Measurements from ENCODE around the gene ALLC. TPM values are rescaled to one million over a fixed set of nuclear protein-coding genes. Genes with fewer than 3 reads are reported as not detected.

ALLC gene
- total RNA-seq, 1 donor from 2014 or later = not detected

- DNase-seq (ENCODE audit: low spot score) = no peak
- peaks cover 4% of the 10 kb centered on the region for H3K4me1 Mint-ChIP-seq (ENCODE audit: low read depth)
- intact Hi-C loops (cut with micrococcal nuclease) = no loop called here
- no peaks in the 10 kb centered on the region for H3K27me3 Mint-ChIP-seq (ENCODE audit: low read depth)
- no peaks in the 10 kb centered on the region for H3K36me3 Mint-ChIP-seq (ENCODE audit: low read depth)
- H3K27ac Mint-ChIP-seq = no peak overlapping the region
- H3K9me3 Mint-ChIP-seq = no peaks in the 10 kb centered on the region
- H3K4me3 Mint-ChIP-seq (ENCODE audit: low read depth) = no peak overlapping the region
Measured at GRCh38 chr2:3637692-3638455, 20.1 kb upstream of the ALLC start.

- Mint-ChIP-seq H3K9me3 (no peaks in the 10 kb centered on the region), H3K27me3 (ENCODE audit: low read depth) (no peaks in the 10 kb centered on the region), H3K4me3 (ENCODE audit: low read depth) (no peak overlapping the region), H3K4me1 (ENCODE audit: low read depth) (peaks cover 4% of the 10 kb centered on the region), H3K36me3 (ENCODE audit: low read depth) (no peaks in the 10 kb centered on the region), H3K27ac (no peak overlapping the region)
- intact Hi-C loops (cut with micrococcal nuclease) = no loop called here
- peak; percentile 4 for DNase-seq (ENCODE audit: low spot score)
Measured at GRCh38 chr2:3638456-3638810, 19.6 kb upstream of the ALLC start.

GRCh38 chr2:3639015-3639630, 18.9 kb upstream of the ALLC start:
- DNase-seq (ENCODE audit: low spot score) = peak; percentile 0
- no peaks in the 10 kb centered on the region for H3K27me3 Mint-ChIP-seq (ENCODE audit: low read depth)
- no peaks in the 10 kb centered on the region for H3K36me3 Mint-ChIP-seq (ENCODE audit: low read depth)
- H3K4me3 Mint-ChIP-seq (ENCODE audit: low read depth) = no peak overlapping the region
- no peak overlapping the region for H3K27ac Mint-ChIP-seq
- intact Hi-C loops (cut with micrococcal nuclease) = no loop called here
- H3K9me3 Mint-ChIP-seq = no peaks in the 10 kb centered on the region
- H3K4me1 Mint-ChIP-seq (ENCODE audit: low read depth) = peaks cover 4% of the 10 kb centered on the region

- H3K4me1 Mint-ChIP-seq (ENCODE audit: low read depth) = peaks cover 4% of the 10 kb centered on the region
- H3K9me3 Mint-ChIP-seq = no peaks in the 10 kb centered on the region
- H3K4me3 Mint-ChIP-seq (ENCODE audit: low read depth) = no peak overlapping the region
- intact Hi-C loops (cut with micrococcal nuclease) = no loop called here
- DNase-seq (ENCODE audit: low spot score) = no peak
- H3K27me3 Mint-ChIP-seq (ENCODE audit: low read depth) = no peaks in the 10 kb centered on the region
- H3K36me3 Mint-ChIP-seq (ENCODE audit: low read depth) = no peaks in the 10 kb centered on the region
- no peak overlapping the region for H3K27ac Mint-ChIP-seq
Measured at GRCh38 chr2:3639653-3640052, 18.3 kb upstream of the ALLC start.

GRCh38 chr2:3641181-3641580, 16.8 kb upstream of the ALLC start:
- peaks cover 4% of the 10 kb centered on the region for H3K4me1 Mint-ChIP-seq (ENCODE audit: low read depth)
- H3K27ac Mint-ChIP-seq = no peak overlapping the region
- H3K4me3 Mint-ChIP-seq (ENCODE audit: low read depth) = no peak overlapping the region
- no peaks in the 10 kb centered on the region for H3K27me3 Mint-ChIP-seq (ENCODE audit: low read depth)
- H3K36me3 Mint-ChIP-seq (ENCODE audit: low read depth) = no peaks in the 10 kb centered on the region
- intact Hi-C loops (cut with micrococcal nuclease) = no loop called here
- H3K9me3 Mint-ChIP-seq = no peaks in the 10 kb centered on the region
- no peak for DNase-seq (ENCODE audit: low spot score)

- Mint-ChIP-seq H3K27me3 (ENCODE audit: low read depth) (no peaks in the 10 kb centered on the region), H3K36me3 (ENCODE audit: low read depth) (no peaks in the 10 kb centered on the region)
- no peak for DNase-seq (ENCODE audit: low spot score)
Measured at GRCh38 chr2:3641841-3642421, 16.1 kb upstream of the ALLC start.

GRCh38 chr2:3642521-3643215, 15.3 kb upstream of the ALLC start:
- H3K27me3 Mint-ChIP-seq (ENCODE audit: low read depth) = no peaks in the 10 kb centered on the region
- H3K4me3 Mint-ChIP-seq (ENCODE audit: low read depth) = no peak overlapping the region
- DNase-seq (ENCODE audit: low spot score) = no peak
- no peak overlapping the region for H3K27ac Mint-ChIP-seq
- H3K36me3 Mint-ChIP-seq (ENCODE audit: low read depth) = no peaks in the 10 kb centered on the region
- no peaks in the 10 kb centered on the region for H3K9me3 Mint-ChIP-seq
- H3K4me1 Mint-ChIP-seq (ENCODE audit: low read depth) = peaks cover 4% of the 10 kb centered on the region
- intact Hi-C loops (cut with micrococcal nuclease) = no loop called here

More at GRCh38 chr2:3641841-3642421, 16.1 kb upstream of the ALLC start:
- no peaks in the 10 kb centered on the region for H3K9me3 Mint-ChIP-seq
- no peak overlapping the region for H3K4me3 Mint-ChIP-seq (ENCODE audit: low read depth)
- intact Hi-C loops (cut with micrococcal nuclease) = no loop called here
- H3K4me1 Mint-ChIP-seq (ENCODE audit: low read depth) = peaks cover 4% of the 10 kb centered on the region
- no peak overlapping the region for H3K27ac Mint-ChIP-seq

GRCh38 chr2:3643371-3644245, 14.4 kb upstream of the ALLC start:
- DNase-seq (ENCODE audit: low spot score) = no peak
- H3K36me3 Mint-ChIP-seq (ENCODE audit: low read depth) = no peaks in the 10 kb centered on the region
- H3K27me3 Mint-ChIP-seq (ENCODE audit: low read depth) = no peaks in the 10 kb centered on the region
- peaks cover 4% of the 10 kb centered on the region for H3K4me1 Mint-ChIP-seq (ENCODE audit: low read depth)
- H3K9me3 Mint-ChIP-seq = no peaks in the 10 kb centered on the region
- H3K4me3 Mint-ChIP-seq (ENCODE audit: low read depth) = no peak overlapping the region
- intact Hi-C loops (cut with micrococcal nuclease) = no loop called here
- H3K27ac Mint-ChIP-seq = no peak overlapping the region

GRCh38 chr2:3644246-3644525, 13.8 kb upstream of the ALLC start:
- no peaks in the 10 kb centered on the region for H3K36me3 Mint-ChIP-seq (ENCODE audit: low read depth)
- no peak for DNase-seq (ENCODE audit: low spot score)
- intact Hi-C loops (cut with micrococcal nuclease) = no loop called here
- no peaks in the 10 kb centered on the region for H3K4me1 Mint-ChIP-seq (ENCODE audit: low read depth)
- no peaks in the 10 kb centered on the region for H3K9me3 Mint-ChIP-seq
- H3K27ac Mint-ChIP-seq = no peak overlapping the region
- H3K4me3 Mint-ChIP-seq (ENCODE audit: low read depth) = no peak overlapping the region
- H3K27me3 Mint-ChIP-seq (ENCODE audit: low read depth) = no peaks in the 10 kb centered on the region

- no peaks in the 10 kb centered on the region for H3K9me3 Mint-ChIP-seq
Measured at GRCh38 chr2:3644891-3645605, 13.0 kb upstream of the ALLC start.

GRCh38 chr2:3645745-3646389, 12.1 kb upstream of the ALLC start:
- Mint-ChIP-seq H3K27me3 (ENCODE audit: low read depth) (no peaks in the 10 kb centered on the region), H3K4me1 (ENCODE audit: low read depth) (peaks cover 2% of the 10 kb centered on the region), H3K27ac (no peak overlapping the region), H3K9me3 (no peaks in the 10 kb centered on the region), H3K4me3 (ENCODE audit: low read depth) (no peak overlapping the region), H3K36me3 (ENCODE audit: low read depth) (no peaks in the 10 kb centered on the region)
- intact Hi-C loops (cut with micrococcal nuclease) = no loop called here
- DNase-seq (ENCODE audit: low spot score) = no peak

More at GRCh38 chr2:3644891-3645605, 13.0 kb upstream of the ALLC start:
- H3K4me1 Mint-ChIP-seq (ENCODE audit: low read depth) = no peaks in the 10 kb centered on the region
- no peaks in the 10 kb centered on the region for H3K27me3 Mint-ChIP-seq (ENCODE audit: low read depth)
- no peaks in the 10 kb centered on the region for H3K36me3 Mint-ChIP-seq (ENCODE audit: low read depth)
- intact Hi-C loops (cut with micrococcal nuclease) = no loop called here
- DNase-seq (ENCODE audit: low spot score) = no peak
- H3K27ac Mint-ChIP-seq = no peak overlapping the region
- no peak overlapping the region for H3K4me3 Mint-ChIP-seq (ENCODE audit: low read depth)

- no peak for DNase-seq (ENCODE audit: low spot score)
- H3K9me3 Mint-ChIP-seq = no peaks in the 10 kb centered on the region
- no peaks in the 10 kb centered on the region for H3K36me3 Mint-ChIP-seq (ENCODE audit: low read depth)
- peaks cover 6% of the 10 kb centered on the region for H3K4me1 Mint-ChIP-seq (ENCODE audit: low read depth)
- no peak overlapping the region for H3K4me3 Mint-ChIP-seq (ENCODE audit: low read depth)
- no peak overlapping the region for H3K27ac Mint-ChIP-seq
- intact Hi-C loops (cut with micrococcal nuclease) = no loop called here
- no peaks in the 10 kb centered on the region for H3K27me3 Mint-ChIP-seq (ENCODE audit: low read depth)
Measured at GRCh38 chr2:3646446-3646845, 11.6 kb upstream of the ALLC start.
